Pancreas (tissue), 10 donors: Measurements from ENCODE around the gene FGF19. TPM values are rescaled to one million over a fixed set of nuclear protein-coding genes. Genes with fewer than 3 reads are reported as not detected.
A peak's percentile ranks its signal among the peaks of the same experiment; 100 is the strongest.

Source experiments
- ATAC-seq, 4 donors: fragments of 200-7000 bp; cut with Tn5 transposase; one replicate each; pipeline versions ENCODE4 v1.8.0 to v1.9.1; 2020; ENCODE audit warnings: mild to moderate bottlenecking in 4 of 4, moderate library complexity in 4 of 4
- DNase-seq, 6 donors: peaks; one replicate each; pipeline ENCODE4 v3.0.0-alpha.2; 2020
- FAIRE-seq: peaks from 2 replicates; lab custom pipeline; 2012; peaks lifted over from hg19 to GRCh38; lab: Jason Lieb, UNC
- H3K27ac ChIP-seq, 4 donors: fragments of 200-600 bp; sonication (generic); 1 replicate in 3 of 4; 2 replicates in 1 of 4; pipeline versions ENCODE4 v1.5.0 to v1.8.0; 2020
- H3K27me3 ChIP-seq, 4 donors: fragments of 200-600 bp; one replicate each; pipeline ENCODE4 v1.8.0; 2021
- H3K36me3 ChIP-seq, 3 donors: fragments of 200-600 bp; sonication (generic) in 1 of 3; one replicate each; pipeline versions ENCODE4 v1.5.0 to v1.8.0; 2020 to 2021
- H3K4me1 ChIP-seq, 3 donors: fragments of 200-600 bp; one replicate each; pipeline ENCODE4 v1.8.0; 2021
- H3K4me3 ChIP-seq, 4 donors: fragments of 200-600 bp; sonication (generic) in 2 of 4; one replicate each; pipeline versions ENCODE4 v1.5.0 to v1.8.0; 2020 to 2021
- H3K9me3 ChIP-seq, 4 donors: fragments of 200-600 bp; one replicate each; pipeline ENCODE4 v1.8.0; 2021
- CTCF ChIP-seq, 4 donors: fragments of 200-600 bp; sonication (generic) in 3 of 4; IDR thresholded peaks; one replicate each; pipeline versions ENCODE4 v1.5.0 to v1.8.0; 2021; ENCODE audit warnings: antibody characterized with exemption in 4 of 4
- WGBS, 2 donors: extraction: QIAGEN DNeasy Blood & Tissue Kit; methylation state at CpG; one replicate each; pipeline ENCODE4 v1.1.7; 2013; 5-methylcytosine and 5-hydroxymethylcytosine counted together
- intact Hi-C, 3 donors: fragments of 100-400 bp; cut with DNase I; formaldehyde crosslinking; loops; one replicate each; pipeline versions ENCODE4 v1.11.1 to v1.14.2; 2022
- polyA plus RNA-seq, 2 donors: library from polyadenylated mRNA; stranded (reverse); fragments of 200-250 nt; gene quantifications; one replicate each; pipeline ENCODE4 v1.2.3, GENCODE V29; 2013
- total RNA-seq, 6 donors: library from RNA; stranded (reverse); fragmentation: NEBNext Ultra II Directional in 4 of 6; extraction: Animal tissue kit (Norgen Biotek cat#: 25700) in 4 of 6; gene quantifications; one replicate each; pipeline versions ENCODE4 v1.2.1 to v1.2.4, GENCODE V29; 2021 to 2023
- donor health status: healthy with polysubstance abuse.
- donor health status: DM: no; HTN: no; CAD: no; lungs with moderate emphysema.
- donor health status: DM: no; HTN: no; CAD: no.
- donor health status: control.
- donor health status: control.
- donor health status: Bipolar disorder and iron deficiency.
- donor health status: DM: yes; HTN: yes; CAD: no.
- donor health status: DM: no; HTN: no; CAD: no.
- donor health status: DM: no; HTN: no; CAD: no.
- donor health status: DM: yes; HTN: yes; CAD: no.

FGF19 gene
- total and polyA plus RNA-seq, 8 donors, result 0.06 to 0.28 (median 0.07) TPM; not detected in 3

GRCh38 chr11:69705901-69706787, 2.3 kb upstream of the FGF19 start:
- no peak for DNase-seq
- 42 to 49% methylated on average over 20 of the region's 20 CpGs for WGBS, 2 donors
- no peaks in the 10 kb centered on the region for H3K36me3 ChIP-seq
- no peak overlapping the region for H3K4me3 ChIP-seq
- TF ChIP-seq CTCF (IDR thresholded peaks at IDR 0.05), result no peak
- intact Hi-C loops, result no loop called here
- H3K9me3 ChIP-seq, result no peaks in the 10 kb centered on the region
- no peak for ATAC-seq
- peaks cover 0 to 43% (median 11%) of the 10 kb centered on the region in 4 donors for H3K27me3 ChIP-seq
- FAIRE-seq, result no peak
- peaks cover 0 to 2% (median 0%) of the 10 kb centered on the region in 3 donors for H3K4me1 ChIP-seq
- H3K27ac ChIP-seq, result no peak overlapping the region

GRCh38 chr11:69705351-69705811, 1.6 kb upstream of the FGF19 start:
- DNase-seq, result no peak
- no peak overlapping the region for H3K4me3 ChIP-seq
- no peak for FAIRE-seq
- H3K36me3 ChIP-seq, result no peaks in the 10 kb centered on the region
- ATAC-seq, result no peak
- peaks cover 0 to 6% (median 0%) of the 10 kb centered on the region in 3 donors for H3K4me1 ChIP-seq
- H3K27me3 ChIP-seq, result peaks cover 0 to 43% (median 11%) of the 10 kb centered on the region in 4 donors
- H3K27ac ChIP-seq, result no peak overlapping the region
- intact Hi-C loops, result no loop called here
- no peaks in the 10 kb centered on the region for H3K9me3 ChIP-seq
- no peak for TF ChIP-seq CTCF (IDR thresholded peaks at IDR 0.05)
- WGBS, 2 donors, result 11 to 17% methylated on average over 18 of the region's 18 CpGs

GRCh38 chr11:69704508-69705253, 859 bp upstream of the FGF19 start:
- H3K27me3 ChIP-seq, result peaks cover 0 to 43% (median 11%) of the 10 kb centered on the region in 4 donors
- H3K4me3 ChIP-seq, result peak overlapping the region in 2 of 4 donors; percentile 8 to 18
- 3 to 6% methylated on average over 61 to 63 of the region's 63 CpGs for WGBS, 2 donors

GRCh38 chr11:69703453-69703767, 412 bp downstream of the FGF19 start:
- intact Hi-C loops, result no loop called here
- no peak overlapping the region for H3K4me3 ChIP-seq
- H3K4me1 ChIP-seq, result peaks cover 0 to 6% (median 0%) of the 10 kb centered on the region in 3 donors
- ATAC-seq (no peak), DNase-seq (no peak), FAIRE-seq (no peak)
- 2% methylated on average over 20 to 34 of the region's 34 CpGs for WGBS, 2 donors
- H3K27ac ChIP-seq, result no peak overlapping the region
- no peaks in the 10 kb centered on the region for H3K36me3 ChIP-seq
- no peak for TF ChIP-seq CTCF (IDR thresholded peaks at IDR 0.05)
- H3K27me3 ChIP-seq, result peaks cover 0 to 43% (median 11%) of the 10 kb centered on the region in 4 donors
- no peaks in the 10 kb centered on the region for H3K9me3 ChIP-seq

More at GRCh38 chr11:69704508-69705253, 859 bp upstream of the FGF19 start:
- DNase-seq (no peak), ATAC-seq (peak in 3 of 4 donors; percentile 51 to 66 (median 53)), FAIRE-seq (no peak)
- Histone ChIP-seq H3K4me1 (peaks cover 0 to 6% (median 0%) of the 10 kb centered on the region in 3 donors), H3K27ac (no peak overlapping the region), H3K36me3 (no peaks in the 10 kb centered on the region), H3K9me3 (no peaks in the 10 kb centered on the region)
- intact Hi-C loops, result no loop called here
- TF ChIP-seq CTCF (IDR thresholded peaks at IDR 0.05), result peak in 1 of 4 donors; percentile 12
